GM23248 (cell line): ENCODE data around the gene PTPRK.

Experiments
- EZH2 ChIP-seq: fragments of 200-600 bp; sonication (generic); IDR thresholded peaks from 2 replicates; pipeline ENCODE4 v1.6.1; 2018; ENCODE audit warnings: antibody characterized with exemption, mild to moderate bottlenecking; ENCODE audit not compliant: insufficient read depth, poor library complexity, severe bottlenecking
- EZH2phosphoT487 ChIP-seq: fragments of 200-600 bp; sonication (generic); IDR thresholded peaks from 2 replicates; pipeline ENCODE4 v1.6.1; 2018; ENCODE audit warnings: antibody characterized with exemption, moderate library complexity, mild to moderate bottlenecking, low read depth; ENCODE audit not compliant: insufficient read depth

DNA sequence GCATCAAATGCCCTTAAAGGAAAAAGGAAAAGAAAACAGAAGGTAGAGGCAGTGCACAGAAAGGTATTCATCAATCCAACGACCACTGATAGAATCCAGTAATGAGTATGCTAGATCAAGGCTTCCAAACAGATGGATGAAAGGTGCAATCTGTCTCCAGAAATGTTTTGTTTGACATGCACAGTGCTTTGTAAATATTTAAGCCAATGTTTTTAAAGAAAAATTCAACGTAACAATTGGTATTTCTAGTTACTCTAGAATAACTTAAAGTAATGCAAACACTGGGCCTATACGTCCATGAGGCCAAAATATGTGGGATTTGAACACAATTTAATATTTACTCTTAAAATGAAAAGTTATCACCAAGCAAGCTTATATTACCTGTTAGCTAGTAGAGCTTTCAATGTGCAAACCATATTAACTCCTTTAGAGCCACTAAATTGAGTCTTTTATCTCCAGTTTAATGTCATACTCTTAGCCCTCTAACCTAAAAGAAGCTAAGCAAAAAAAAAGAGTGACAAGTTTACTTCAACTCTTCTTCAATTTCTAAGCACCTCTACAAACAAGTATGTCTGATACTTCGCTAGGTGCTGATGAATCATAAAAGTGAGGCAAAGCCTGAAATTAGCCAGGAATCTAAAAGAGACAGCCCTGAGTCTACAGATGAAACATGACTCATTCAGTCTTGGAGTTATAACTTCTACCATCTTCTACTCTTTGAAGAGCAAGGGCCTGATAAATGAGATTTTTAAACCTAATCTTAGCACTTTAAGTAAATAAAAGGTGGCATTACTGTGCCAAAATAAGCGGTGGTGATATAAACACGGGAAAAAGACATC lies 169.8 kb downstream of the PTPRK start:
- TF ChIP-seq EZH2 (no peak), EZH2phosphoT487 (no peak)
